GM10266 (cell line): ENCODE results near the gene CDKAL1.
"Not testable (repeated sequence)": the region's sequence is repeated elsewhere in the genome, so short reads cannot be mapped to it uniquely, and the experiment has no call there.

ENCODE experiments used
- DNase-seq: peaks from one replicate; pipeline ENCODE4 v3.0.0; 2012; ENCODE audit errors: extremely low spot score
- CTCF ChIP-seq: IDR thresholded peaks from 2 replicates; pipeline ENCODE4 v1.5.1; 2012; ENCODE audit warnings: mild to moderate bottlenecking, low read depth; ENCODE audit not compliant: control insufficient read depth, insufficient read depth; ENCODE audit errors: missing control alignments

Gene CDKAL1

GRCh38 chr6:20610636-20611370 is 76.5 kb downstream of the CDKAL1 start:
- DNase-seq, result no peak
- TF ChIP-seq CTCF, result no peak

GRCh38 chr6:20617537-20617936 is 83.3 kb downstream of the CDKAL1 start:
- not testable (repeated sequence) for DNase-seq

- no peak for DNase-seq
- TF ChIP-seq CTCF, result no peak
Observed at GRCh38 chr6:20620043-20620442, 85.8 kb downstream of the CDKAL1 start.

GRCh38 chr6:20623761-20624160 is 89.5 kb downstream of the CDKAL1 start:
- TF ChIP-seq CTCF, result no peak
- no peak for DNase-seq

- TF ChIP-seq CTCF, result no peak
- DNase-seq, result no peak
Observed at GRCh38 chr6:20626165-20626564, 91.9 kb downstream of the CDKAL1 start.

- no peak for DNase-seq
- TF ChIP-seq CTCF, result no peak
Observed at GRCh38 chr6:20629509-20629908, 95.3 kb downstream of the CDKAL1 start.

GRCh38 chr6:20630136-20630535 is 95.9 kb downstream of the CDKAL1 start:
- no peak for TF ChIP-seq CTCF
- no peak for DNase-seq
